Activated CD8-positive, alpha-beta T cell treated with anti-CD3 and anti-CD28 coated beads, Interleukin-2, amount 10 ng/mL, durations not matched to agents 7 days and 5 days (primary cell): ENCODE data around the gene C17orf113. TPM values are rescaled to one million over a fixed set of nuclear protein-coding genes. Genes with fewer than 3 reads are reported as not detected.
A peak's percentile ranks its signal among the peaks of the same experiment; 100 is the strongest.

Experiments used
- ATAC-seq: fragments of 150-1000 bp; cut with Tn5 transposase; one replicate; pipeline ENCODE4 v1.10.0; 2021; ENCODE audit warnings: moderate library complexity
- CTCF ChIA-PET: fragments of 350-600 bp; sonication (Branson Sonifier 250); formaldehyde crosslinking; loops from one replicate; lab custom pipeline; 2021; ENCODE audit warnings: antibody characterized with exemption; lab: Charles Lee
- POLR2A ChIA-PET: fragments of 350-600 bp; sonication (Branson Sonifier 250); formaldehyde crosslinking; loops from one replicate; lab custom pipeline; 2021; ENCODE audit warnings: antibody characterized with exemption; lab: Charles Lee
- DNase-seq: peaks from one replicate; pipeline ENCODE4 v3.0.0-alpha.2; 2020
- H3K27ac Mint-ChIP-seq: one replicate; pipeline ENCODE4 v1.8.0; 2021; ENCODE audit warnings: mild to moderate bottlenecking, mixed read lengths
- H3K27me3 Mint-ChIP-seq: one replicate; pipeline ENCODE4 v1.8.0; 2021; ENCODE audit warnings: low read depth, mixed read lengths
- H3K36me3 Mint-ChIP-seq: one replicate; pipeline ENCODE4 v1.8.0; 2021; ENCODE audit warnings: low read depth, mixed read lengths
- H3K4me1 Mint-ChIP-seq: one replicate; pipeline ENCODE4 v1.8.0; 2021; ENCODE audit warnings: low read depth, mixed read lengths
- H3K4me3 Mint-ChIP-seq: one replicate; pipeline ENCODE4 v1.8.0; 2021; ENCODE audit warnings: mild to moderate bottlenecking, mixed read lengths
- H3K9me3 Mint-ChIP-seq: one replicate; pipeline ENCODE4 v1.8.0; 2022; ENCODE audit warnings: mixed read lengths; ENCODE audit not compliant: insufficient read depth
- total RNA-seq, 2 experiments: library from RNA; stranded (reverse); gene quantifications; one replicate each; pipeline ENCODE4 v1.2.3, GENCODE V29; 2021

The C17orf113 gene
- total RNA-seq, 2 experiments from 2014 or later, result 0.16 to 0.24 TPM

GRCh38 chr17:42087042-42087701, 36.8 kb upstream of the C17orf113 start:
- Mint-ChIP-seq H3K4me1 (no peaks in the 10 kb centered on the region), H3K27ac (no peak overlapping the region), H3K36me3 (no peaks in the 10 kb centered on the region), H3K4me3 (no peak overlapping the region), H3K9me3 (no peaks in the 10 kb centered on the region), H3K27me3 (peaks cover 12% of the 10 kb centered on the region)
- ChIA-PET POLR2A (no interaction called here), CTCF (no interaction called here)
- ATAC-seq (no peak), DNase-seq (no peak)

- Mint-ChIP-seq H3K27ac (no peak overlapping the region), H3K4me3 (no peak overlapping the region), H3K36me3 (no peaks in the 10 kb centered on the region), H3K4me1 (no peaks in the 10 kb centered on the region), H3K27me3 (no peaks in the 10 kb centered on the region), H3K9me3 (no peaks in the 10 kb centered on the region)
- DNase-seq, result no peak
- CTCF ChIA-PET, result interaction anchor here (2.3 kb wide), 1 partner anchor 20 kb away, joined by 9 read pairs; no protein-coding TSS in a partner anchor
- ATAC-seq, result no peak
- POLR2A ChIA-PET, result interaction anchor here (0.7 kb wide), 1 partner anchor 61 kb away, joined by 3 read pairs; no protein-coding TSS in a partner anchor
These were observed 31.2 kb upstream of the C17orf113 start for GRCh38 chr17:42081516-42082129.

- ChIA-PET CTCF (interaction anchor here (0.9 to 2.3 kb wide), 3 partner anchors 12 to 54 kb away, joined by 4 to 9 read pairs (median 5); no protein-coding TSS in a partner anchor), POLR2A (no interaction called here)
- Mint-ChIP-seq H3K27ac (no peak overlapping the region), H3K9me3 (no peaks in the 10 kb centered on the region), H3K4me3 (no peak overlapping the region), H3K4me1 (no peaks in the 10 kb centered on the region), H3K36me3 (no peaks in the 10 kb centered on the region), H3K27me3 (no peaks in the 10 kb centered on the region)
- ATAC-seq (no peak), DNase-seq (no peak)
These were observed 29.1 kb upstream of the C17orf113 start for GRCh38 chr17:42079541-42079940.

GRCh38 chr17:42078396-42079043, 28.1 kb upstream of the C17orf113 start:
- H3K4me3 Mint-ChIP-seq, result no peak overlapping the region
- DNase-seq (no peak), ATAC-seq (no peak)
- ChIA-PET POLR2A (no interaction called here), CTCF (no interaction called here)
- H3K36me3 Mint-ChIP-seq, result no peaks in the 10 kb centered on the region
- H3K27me3 Mint-ChIP-seq, result no peaks in the 10 kb centered on the region
- no peaks in the 10 kb centered on the region for H3K9me3 Mint-ChIP-seq
- peaks cover 5% of the 10 kb centered on the region for H3K4me1 Mint-ChIP-seq
- H3K27ac Mint-ChIP-seq, result no peak overlapping the region

- Mint-ChIP-seq H3K4me3 (no peak overlapping the region), H3K27me3 (no peaks in the 10 kb centered on the region), H3K9me3 (no peaks in the 10 kb centered on the region), H3K27ac (no peak overlapping the region), H3K4me1 (peaks cover 11% of the 10 kb centered on the region), H3K36me3 (no peaks in the 10 kb centered on the region)
- ATAC-seq, result no peak
- DNase-seq, result no peak
- POLR2A ChIA-PET, result no interaction called here
- CTCF ChIA-PET, result interaction anchor here (2.7 kb wide), 1 partner anchor 11 kb away, joined by 18 read pairs; no protein-coding TSS in a partner anchor
These were observed 27.4 kb upstream of the C17orf113 start for GRCh38 chr17:42077755-42078154.

- no peaks in the 10 kb centered on the region for H3K27me3 Mint-ChIP-seq
- H3K9me3 Mint-ChIP-seq, result no peaks in the 10 kb centered on the region
- POLR2A ChIA-PET, result no interaction called here
- no peak overlapping the region for H3K4me3 Mint-ChIP-seq
- H3K36me3 Mint-ChIP-seq, result no peaks in the 10 kb centered on the region
- no peak for ATAC-seq
- CTCF ChIA-PET, result interaction anchor here (1.0 to 2.7 kb wide), 5 partner anchors 10 to 52 kb away, joined by 3 to 18 read pairs (median 3); no protein-coding TSS in a partner anchor
- DNase-seq, result no peak
- H3K4me1 Mint-ChIP-seq, result peaks cover 14% of the 10 kb centered on the region
- no peak overlapping the region for H3K27ac Mint-ChIP-seq
These were observed 26.6 kb upstream of the C17orf113 start for GRCh38 chr17:42076797-42077559.

- no peak overlapping the region for H3K27ac Mint-ChIP-seq
- no peaks in the 10 kb centered on the region for H3K36me3 Mint-ChIP-seq
- H3K4me3 Mint-ChIP-seq, result no peak overlapping the region
- ATAC-seq (no peak), DNase-seq (no peak)
- ChIA-PET CTCF (interaction anchor here (2.7 kb wide), 1 partner anchor 9 kb away, joined by 18 read pairs; no protein-coding TSS in a partner anchor), POLR2A (no interaction called here)
- peaks cover 25% of the 10 kb centered on the region for H3K4me1 Mint-ChIP-seq
- no peaks in the 10 kb centered on the region for H3K9me3 Mint-ChIP-seq
- no peaks in the 10 kb centered on the region for H3K27me3 Mint-ChIP-seq
These were observed 25.4 kb upstream of the C17orf113 start for GRCh38 chr17:42075789-42076188.

GRCh38 chr17:42072323-42073187, 22.2 kb upstream of the C17orf113 start:
- ChIA-PET POLR2A (interaction anchor here (1.3 to 3.2 kb wide), 2 partner anchors 35 to 39 kb away, joined by 3 to 22 read pairs; partner anchors contain the start of gene DHX58), CTCF (interaction anchor here (1.0 to 2.6 kb wide), 7 partner anchors 10 to 53 kb away, joined by 3 to 9 read pairs (median 4); partner anchors contain the start of gene NKIRAS2)
- H3K27me3 Mint-ChIP-seq, result no peaks in the 10 kb centered on the region
- H3K4me1 Mint-ChIP-seq, result peaks cover 25% of the 10 kb centered on the region
- ATAC-seq, result peak; percentile 47
- no peaks in the 10 kb centered on the region for H3K36me3 Mint-ChIP-seq
- peak overlapping the region; percentile 70 for H3K4me3 Mint-ChIP-seq
- peak overlapping the region; percentile 57 for H3K27ac Mint-ChIP-seq
- no peak for DNase-seq
- no peaks in the 10 kb centered on the region for H3K9me3 Mint-ChIP-seq

GRCh38 chr17:42071810-42072209, 21.4 kb upstream of the C17orf113 start:
- peak overlapping the region; percentile 70 for H3K4me3 Mint-ChIP-seq
- ATAC-seq (no peak), DNase-seq (peak; percentile 38)
- no peaks in the 10 kb centered on the region for H3K36me3 Mint-ChIP-seq
- peak overlapping the region; percentile 29 for H3K27ac Mint-ChIP-seq
- H3K9me3 Mint-ChIP-seq, result no peaks in the 10 kb centered on the region
- no peaks in the 10 kb centered on the region for H3K27me3 Mint-ChIP-seq
- peaks cover 25% of the 10 kb centered on the region for H3K4me1 Mint-ChIP-seq
- ChIA-PET CTCF (interaction anchor here (0.8 to 2.6 kb wide), 7 partner anchors 9 to 52 kb away, joined by 3 to 9 read pairs (median 4); partner anchors contain the start of gene NKIRAS2), POLR2A (interaction anchor here (0.6 to 3.2 kb wide), 3 partner anchors 35 to 365 kb away, joined by 3 to 22 read pairs (median 3); partner anchors contain the start of gene DHX58)

- no peaks in the 10 kb centered on the region for H3K9me3 Mint-ChIP-seq
- ChIA-PET CTCF (interaction anchor here (1.4 to 5.4 kb wide), 2 partner anchors 32 to 42 kb away, joined by 11 to 77 read pairs; partner anchors contain the start of gene DHX58), POLR2A (no interaction called here)
- H3K27ac Mint-ChIP-seq, result no peak overlapping the region
- DNase-seq, result no peak
- H3K4me1 Mint-ChIP-seq, result peaks cover 41% of the 10 kb centered on the region
- H3K36me3 Mint-ChIP-seq, result no peaks in the 10 kb centered on the region
- no peak for ATAC-seq
- no peak overlapping the region for H3K4me3 Mint-ChIP-seq
- no peaks in the 10 kb centered on the region for H3K27me3 Mint-ChIP-seq
These were observed 18.6 kb upstream of the C17orf113 start for GRCh38 chr17:42068979-42069378.
